HG03196 (cell line): ENCODE results near the gene PCBP4.
"Not testable (repeated sequence)": the region's sequence is repeated elsewhere in the genome, so short reads cannot be mapped to it uniquely, and the experiment has no call there.

Source experiments
- ATAC-seq: cut with Tn5 transposase; IDR thresholded peaks from one replicate; pipeline ENCODE4 v1.9.1; 2021; ENCODE audit not compliant: unreplicated experiment

Gene PCBP4

GRCh38 chr3:51994530-51994929, 27.3 kb upstream of the PCBP4 start:
- no peak for ATAC-seq

GRCh38 chr3:51993657-51994056, 26.4 kb upstream of the PCBP4 start:
- not testable (repeated sequence) for ATAC-seq

- no peak for ATAC-seq
Observed at GRCh38 chr3:51992017-51992682, 24.9 kb upstream of the PCBP4 start.

GRCh38 chr3:51990501-51990971, 23.3 kb upstream of the PCBP4 start:
- ATAC-seq, result not testable (repeated sequence)

GRCh38 chr3:51988286-51989146, 21.3 kb upstream of the PCBP4 start:
- ATAC-seq, result no peak

- no peak for ATAC-seq
Observed at GRCh38 chr3:51987568-51987967, 20.3 kb upstream of the PCBP4 start.

GRCh38 chr3:51986010-51986947, 19.0 kb upstream of the PCBP4 start:
- no peak for ATAC-seq

GRCh38 chr3:51985063-51985462, 17.8 kb upstream of the PCBP4 start:
- ATAC-seq, result no peak

- no peak for ATAC-seq
Observed at GRCh38 chr3:51984269-51984647, 17.0 kb upstream of the PCBP4 start.

- no peak for ATAC-seq
Observed at GRCh38 chr3:51983578-51984268, 16.5 kb upstream of the PCBP4 start.

GRCh38 chr3:51982838-51983577, 15.8 kb upstream of the PCBP4 start, which contains the start of gene ACY1:
TSS of gene ACY1 (plus strand) at chr3:51983535. CDS start at chr3:51984065, 530 bp downstream.
- peak; percentile 73 for ATAC-seq

- ATAC-seq, result peak; percentile 48
Observed at GRCh38 chr3:51982352-51982837, 15.1 kb upstream of the PCBP4 start.

- ATAC-seq, result no peak
Observed at GRCh38 chr3:51980253-51980652, 13.0 kb upstream of the PCBP4 start.

GRCh38 chr3:51978143-51978502, 10.9 kb upstream of the PCBP4 start:
- ATAC-seq, result no peak

GRCh38 chr3:51977446-51978142, 10.3 kb upstream of the PCBP4 start:
- ATAC-seq, result no peak

- no peak for ATAC-seq
Observed at GRCh38 chr3:51975852-51976549, 8.7 kb upstream of the PCBP4 start.

- no peak for ATAC-seq
Observed at GRCh38 chr3:51974963-51975851, 8.0 kb upstream of the PCBP4 start, which contains the start of gene ABHD14A. TSS of gene ABHD14A (plus strand) at chr3:51975064. CDS start at chr3:51975136, 72 bp downstream.
